Cardiac septum (tissue), 1 donor: ENCODE results near the gene DLG2. TPM values are rescaled to one million over a fixed set of nuclear protein-coding genes. Genes with fewer than 3 reads are reported as not detected.
"Not testable (repeated sequence)": the region's sequence is repeated elsewhere in the genome, so short reads cannot be mapped to it uniquely, and the experiment has no call there.

Source experiments
- DNase-seq: peaks from one replicate; pipeline ENCODE4 v3.0.0-alpha.2; 2020; ENCODE audit warnings: low spot score
- intact Hi-C: fragments of 100-400 bp; cut with DNase I; formaldehyde crosslinking; loops from one replicate; pipeline ENCODE4 v1.14.0; 2022
- total RNA-seq: library from RNA; stranded (reverse); fragmentation: NEBNext Ultra II Directional; extraction: Animal tissue kit (Norgen Biotek cat#: 25700); gene quantifications from one replicate; pipeline ENCODE4 v1.2.1, GENCODE V29; 2021
- donor health status: DM: no; HTN: no; CAD: no.

Gene DLG2
- total RNA-seq, 1 donor from 2014 or later, result 9.9 TPM

GRCh38 chr11:85277693-85278092 is 349.5 kb downstream of the DLG2 start:
- intact Hi-C loops, result no loop called here
- DNase-seq, result no peak

- intact Hi-C loops, result no loop called here
Measured at GRCh38 chr11:85276332-85276731, 350.8 kb downstream of the DLG2 start.

GRCh38 chr11:85270315-85270714 is 356.8 kb downstream of the DLG2 start:
- DNase-seq, intact Hi-C loops: not testable (repeated sequence)

More at GRCh38 chr11:85276332-85276731, 350.8 kb downstream of the DLG2 start:
- no peak for DNase-seq

- intact Hi-C loops, result no loop called here
- no peak for DNase-seq
Measured at GRCh38 chr11:85269109-85269508, 358.0 kb downstream of the DLG2 start.

- intact Hi-C loops, result no loop called here
- no peak for DNase-seq
Measured at GRCh38 chr11:85266646-85267045, 360.5 kb downstream of the DLG2 start.

GRCh38 chr11:85263328-85263727 is 363.8 kb downstream of the DLG2 start:
- DNase-seq, result no peak
- intact Hi-C loops, result no loop called here

GRCh38 chr11:85257837-85258236 is 369.3 kb downstream of the DLG2 start:
- no peak for DNase-seq
- intact Hi-C loops, result no loop called here

- intact Hi-C loops, result no loop called here
- DNase-seq, result no peak
Measured at GRCh38 chr11:85256433-85256832, 370.7 kb downstream of the DLG2 start.

GRCh38 chr11:85249482-85249881 is 377.7 kb downstream of the DLG2 start:
- DNase-seq, result no peak
- intact Hi-C loops, result no loop called here

GRCh38 chr11:85247797-85248196 is 379.3 kb downstream of the DLG2 start:
- intact Hi-C loops, result no loop called here
- DNase-seq, result no peak

- DNase-seq, result no peak
- intact Hi-C loops, result no loop called here
Measured at GRCh38 chr11:85238906-85239305, 388.2 kb downstream of the DLG2 start.

GRCh38 chr11:85238038-85238437 is 389.1 kb downstream of the DLG2 start:
- intact Hi-C loops, DNase-seq: not testable (repeated sequence)

- intact Hi-C loops, result no loop called here
- no peak for DNase-seq
Measured at GRCh38 chr11:85236211-85236610, 390.9 kb downstream of the DLG2 start.

- intact Hi-C loops, result no loop called here
- no peak for DNase-seq
Measured at GRCh38 chr11:85232559-85232958, 394.6 kb downstream of the DLG2 start.

- intact Hi-C loops, result no loop called here
- DNase-seq, result no peak
Measured at GRCh38 chr11:85231588-85231987, 395.6 kb downstream of the DLG2 start.

- DNase-seq, intact Hi-C loops: not testable (repeated sequence)
Measured at GRCh38 chr11:85229723-85230122, 397.4 kb downstream of the DLG2 start.

GRCh38 chr11:85196968-85197367 is 430.2 kb downstream of the DLG2 start:
- intact Hi-C loops, result no loop called here
- DNase-seq, result no peak

GRCh38 chr11:85195934-85196333 is 431.2 kb downstream of the DLG2 start:
- DNase-seq, result no peak
- intact Hi-C loops, result no loop called here

- intact Hi-C loops, result no loop called here
- no peak for DNase-seq
Measured at GRCh38 chr11:85187992-85188391, 439.2 kb downstream of the DLG2 start.

GRCh38 chr11:85184721-85185120 is 442.4 kb downstream of the DLG2 start:
- intact Hi-C loops, result no loop called here
- DNase-seq, result no peak

GRCh38 chr11:85182441-85183387 is 444.4 kb downstream of the DLG2 start:
- no peak for DNase-seq
- intact Hi-C loops, result no loop called here
